GM23338 (cell line): ENCODE measurements around the gene PGAM5.

Source experiments
- EZH2 ChIP-seq: fragments of 200-600 bp; sonication (generic); IDR thresholded peaks from one replicate; pipeline ENCODE4 v1.8.0; 2017; ENCODE audit warnings: antibody characterized with exemption, mild to moderate bottlenecking, low read depth; ENCODE audit not compliant: unreplicated experiment
- EZH2phosphoT487 ChIP-seq: fragments of 200-600 bp; sonication (generic); IDR thresholded peaks from one replicate; pipeline ENCODE4 v1.8.1; 2018; ENCODE audit warnings: antibody characterized with exemption; ENCODE audit not compliant: unreplicated experiment
- JUNB ChIP-seq: IDR thresholded peaks from one replicate; pipeline ENCODE4 v1.6.1; 2016; ENCODE audit warnings: antibody characterized with exemption; ENCODE audit not compliant: unreplicated experiment
- POLR2AphosphoS5 ChIP-seq: IDR thresholded peaks from 2 replicates; pipeline ENCODE4 v1.6.1; 2016; ENCODE audit warnings: antibody characterized with exemption, low read depth
- REST ChIP-seq: IDR thresholded peaks from one replicate; pipeline ENCODE4 v1.6.1; 2018; ENCODE audit warnings: antibody characterized with exemption; ENCODE audit not compliant: unreplicated experiment
- STAT1 ChIP-seq: IDR thresholded peaks from one replicate; pipeline ENCODE4 v1.6.1; 2016; ENCODE audit warnings: antibody characterized with exemption; ENCODE audit not compliant: unreplicated experiment
- TF ChIP-seq, protein P1 (sequence below), 2 experiments: fragments of 200-600 bp in 1 of 2; sonication (generic) in 1 of 2; conservative IDR thresholded peaks; 2 replicates each; pipeline versions ENCODE4 v1.5.1 to v1.6.1; 2016 to 2017; ENCODE audit warnings: antibody characterized with exemption in 2 of 2, low read depth in 2 of 2, mild to moderate bottlenecking in 2 of 2, moderate library complexity in 1 of 2

GRCh38 chr12:132723015-132723763, 12.5 kb downstream of the PGAM5 start:
- TF ChIP-seq, protein P1, sequence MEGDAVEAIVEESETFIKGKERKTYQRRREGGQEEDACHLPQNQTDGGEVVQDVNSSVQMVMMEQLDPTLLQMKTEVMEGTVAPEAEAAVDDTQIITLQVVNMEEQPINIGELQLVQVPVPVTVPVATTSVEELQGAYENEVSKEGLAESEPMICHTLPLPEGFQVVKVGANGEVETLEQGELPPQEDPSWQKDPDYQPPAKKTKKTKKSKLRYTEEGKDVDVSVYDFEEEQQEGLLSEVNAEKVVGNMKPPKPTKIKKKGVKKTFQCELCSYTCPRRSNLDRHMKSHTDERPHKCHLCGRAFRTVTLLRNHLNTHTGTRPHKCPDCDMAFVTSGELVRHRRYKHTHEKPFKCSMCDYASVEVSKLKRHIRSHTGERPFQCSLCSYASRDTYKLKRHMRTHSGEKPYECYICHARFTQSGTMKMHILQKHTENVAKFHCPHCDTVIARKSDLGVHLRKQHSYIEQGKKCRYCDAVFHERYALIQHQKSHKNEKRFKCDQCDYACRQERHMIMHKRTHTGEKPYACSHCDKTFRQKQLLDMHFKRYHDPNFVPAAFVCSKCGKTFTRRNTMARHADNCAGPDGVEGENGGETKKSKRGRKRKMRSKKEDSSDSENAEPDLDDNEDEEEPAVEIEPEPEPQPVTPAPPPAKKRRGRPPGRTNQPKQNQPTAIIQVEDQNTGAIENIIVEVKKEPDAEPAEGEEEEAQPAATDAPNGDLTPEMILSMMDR (conservative IDR thresholded peaks at IDR 0.05; ENCODE audit: low read depth in 2 of 2) = no peak
- TF ChIP-seq REST (no peak), POLR2AphosphoS5 (no peak), EZH2 (no peak), JUNB (no peak), STAT1 (no peak), EZH2phosphoT487 (no peak)
